ENCODE measurements around the gene DICER1.

- TF ChIP-seq RARB (CRISPR knock-in tag; IDR thresholded peaks at IDR 0.05) (no peak), TOX (CRISPR knock-in tag; IDR thresholded peaks at IDR 0.05; ENCODE audit: borderline replicate concordance) (no peak), ZFP30 (CRISPR knock-in tag; IDR thresholded peaks at IDR 0.05) (no peak), ISL1 (CRISPR knock-in tag; IDR thresholded peaks at IDR 0.05) (no peak), GLIS3 (CRISPR knock-in tag; IDR thresholded peaks at IDR 0.05) (no peak), SNAI2 (CRISPR knock-in tag; IDR thresholded peaks at IDR 0.05) (no peak), PATZ1 (CRISPR knock-in tag; IDR thresholded peaks at IDR 0.05; ENCODE audit: borderline replicate concordance) (no peak), ZFP3 (CRISPR knock-in tag; IDR thresholded peaks at IDR 0.05) (no peak)
Observed at GRCh38 chr14:95199298-95199983, 42.1 kb upstream of the DICER1 start.

Measured in SK-N-SH treated with all-trans-retinoic acid at 6 μM for 48 hours (cell line).